Activated CD4-positive, CD25-positive, alpha-beta regulatory T cell treated with anti-CD3 and anti-CD28 coated beads, Interleukin-2, amount 50 U/mL, for 16 hours (primary cell): Measurements from ENCODE around the gene ARID1A.

ENCODE experiments used
- DNase-seq: peaks from one replicate; pipeline ENCODE4 v3.0.0-alpha.2; 2020; ENCODE audit warnings: low read depth, low spot score

ARID1A gene

GRCh38 chr1:26727476-26727875 is 31.7 kb downstream of the ARID1A start:
- DNase-seq = no peak

- no peak for DNase-seq
Observed at GRCh38 chr1:26728645-26729044, 32.8 kb downstream of the ARID1A start.

GRCh38 chr1:26729633-26730032 is 33.8 kb downstream of the ARID1A start:
- DNase-seq = no peak

GRCh38 chr1:26730695-26731094 is 34.9 kb downstream of the ARID1A start:
- DNase-seq = no peak

- no peak for DNase-seq
Observed at GRCh38 chr1:26731233-26731902, 35.6 kb downstream of the ARID1A start.

GRCh38 chr1:26733392-26733791 is 37.6 kb downstream of the ARID1A start:
- no peak for DNase-seq

GRCh38 chr1:26733982-26734381 is 38.2 kb downstream of the ARID1A start:
- no peak for DNase-seq

GRCh38 chr1:26734501-26735058 is 38.8 kb downstream of the ARID1A start:
- DNase-seq = no peak

- no peak for DNase-seq
Observed at GRCh38 chr1:26739329-26739914, 43.6 kb downstream of the ARID1A start.

GRCh38 chr1:26740023-26740634 is 44.3 kb downstream of the ARID1A start:
- no peak for DNase-seq

- no peak for DNase-seq
Observed at GRCh38 chr1:26740952-26741351, 45.1 kb downstream of the ARID1A start.

GRCh38 chr1:26743426-26744059 is 47.7 kb downstream of the ARID1A start:
- no peak for DNase-seq

- peak; percentile 68 for DNase-seq
Observed at GRCh38 chr1:26744075-26744959, 48.5 kb downstream of the ARID1A start.

- DNase-seq = no peak
Observed at GRCh38 chr1:26745191-26745590, 49.4 kb downstream of the ARID1A start.

- no peak for DNase-seq
Observed at GRCh38 chr1:26747048-26747447, 51.2 kb downstream of the ARID1A start.

GRCh38 chr1:26748351-26748750 is 52.5 kb downstream of the ARID1A start:
- no peak for DNase-seq

- DNase-seq = no peak
Observed at GRCh38 chr1:26749458-26749857, 53.6 kb downstream of the ARID1A start.

GRCh38 chr1:26750428-26750827 is 54.6 kb downstream of the ARID1A start:
- DNase-seq = no peak

GRCh38 chr1:26752519-26752918 is 56.7 kb downstream of the ARID1A start:
- no peak for DNase-seq

- no peak for DNase-seq
Observed at GRCh38 chr1:26754086-26754874, 58.5 kb downstream of the ARID1A start.

GRCh38 chr1:26758358-26758757 is 62.5 kb downstream of the ARID1A start:
- DNase-seq = no peak
